OCI-M2 (cell line): Measurements from ENCODE around the gene MAS1L.

Source experiments
- DNase-seq: peaks from one replicate; lab custom pipeline; 2025; ENCODE audit not compliant: unreplicated experiment; lab: John Stamatoyannopoulos, UW

Gene MAS1L

DNA sequence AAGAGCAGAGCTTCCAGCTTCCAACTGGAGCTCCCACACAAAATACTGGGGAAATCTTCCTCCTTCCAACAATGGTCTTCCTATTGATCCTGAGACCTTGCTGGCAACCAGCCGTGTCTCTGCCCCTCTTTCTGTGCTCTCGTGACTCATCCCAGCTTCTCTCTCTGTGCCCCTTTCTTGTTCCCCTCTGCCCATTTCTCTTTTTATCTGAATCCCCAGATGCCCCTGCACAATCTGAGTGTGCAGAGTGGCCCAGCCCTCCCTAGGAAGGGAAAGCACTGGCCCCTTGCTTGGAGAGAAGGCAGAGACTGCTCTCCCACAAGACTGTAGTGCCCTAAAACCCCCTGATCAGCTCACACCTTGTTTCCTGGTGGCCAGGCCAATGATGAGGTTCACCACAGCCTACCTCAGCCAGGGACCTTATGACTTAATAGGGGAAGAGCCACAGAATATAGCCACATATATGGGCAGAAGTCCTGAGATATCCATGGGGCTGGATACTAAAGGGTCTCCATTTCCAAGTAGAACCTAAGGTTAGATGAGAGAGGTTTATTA, 23.1 kb upstream of the MAS1L start:
- DNase-seq, result no peak

- no peak for DNase-seq
Measured at GRCh38 chr6:29510202-29510601, 22.4 kb upstream of the MAS1L start.

- DNase-seq, result no peak
Measured at GRCh38 chr6:29509711-29510110, 22.0 kb upstream of the MAS1L start.

- DNase-seq, result no peak
Measured at GRCh38 chr6:29509239-29509638, 21.5 kb upstream of the MAS1L start.

DNA sequence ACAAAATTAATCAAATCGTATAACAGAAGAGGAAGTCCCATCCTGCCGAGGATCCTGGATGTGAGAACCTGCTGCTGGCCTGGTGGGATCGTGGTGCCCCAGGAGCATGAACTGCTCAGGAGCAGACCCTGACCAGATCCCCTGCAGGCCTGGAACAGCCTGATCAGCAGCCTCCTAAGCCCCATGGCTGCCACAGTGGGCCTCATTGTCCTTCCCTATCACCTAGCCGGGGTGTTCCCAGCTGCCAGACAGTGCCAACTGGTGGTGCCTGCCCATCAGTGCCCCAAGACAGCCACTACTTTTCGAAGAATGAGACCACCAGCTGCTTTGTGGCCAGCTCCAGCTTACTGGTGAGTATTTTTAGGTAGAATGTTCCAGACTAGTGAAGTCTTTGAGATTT, 19.6 kb upstream of the MAS1L start:
- no peak for DNase-seq

- DNase-seq, result no peak
Measured at GRCh38 chr6:29506446-29507067, 18.8 kb upstream of the MAS1L start.

DNA sequence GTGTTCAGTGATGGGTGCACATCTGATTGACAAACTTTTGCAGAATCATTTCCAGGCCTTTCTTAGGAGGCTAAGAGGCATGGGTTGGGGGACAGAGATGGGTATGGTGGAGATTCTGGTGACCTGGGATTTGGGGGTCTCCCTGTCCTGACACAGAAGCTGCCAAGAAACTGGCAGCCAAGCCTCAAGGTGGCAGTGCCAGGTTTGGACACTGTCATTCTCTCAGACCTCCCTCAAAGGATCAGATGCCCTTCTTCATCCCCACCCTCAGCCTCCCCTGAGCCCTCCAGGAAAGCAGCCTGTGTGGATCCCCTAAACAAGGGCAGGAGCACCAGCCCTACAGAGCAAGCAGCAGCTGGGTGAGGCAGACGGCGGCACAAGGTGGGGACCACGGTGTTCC, 18.1 kb upstream of the MAS1L start:
- no peak for DNase-seq

DNA sequence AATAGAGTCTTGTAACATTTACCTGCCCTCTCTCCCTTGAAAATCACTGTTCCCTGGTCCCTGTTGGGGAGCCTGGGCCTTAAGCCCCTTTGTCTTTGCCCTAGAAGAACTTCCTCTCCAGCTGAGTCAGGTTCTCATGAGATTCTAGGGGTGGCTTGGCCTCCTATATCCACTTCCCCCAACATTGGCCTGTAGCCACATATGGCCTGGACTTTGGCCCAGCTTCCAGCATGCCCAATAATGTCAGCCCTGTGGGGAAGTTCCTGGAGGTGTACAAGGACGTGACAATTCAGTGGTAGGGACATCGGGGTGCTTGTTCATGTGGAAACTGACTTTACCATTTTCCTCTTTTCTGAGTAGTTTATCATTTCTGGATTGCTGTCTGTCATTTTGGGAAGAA, 17.2 kb upstream of the MAS1L start:
- DNase-seq, result no peak

GRCh38 chr6:29502597-29502996, 14.8 kb upstream of the MAS1L start:
- DNase-seq, result no peak

- DNase-seq, result no peak
Measured at GRCh38 chr6:29502181-29502580, 14.4 kb upstream of the MAS1L start.

GRCh38 chr6:29501106-29501505, 13.3 kb upstream of the MAS1L start:
- no peak for DNase-seq

DNA sequence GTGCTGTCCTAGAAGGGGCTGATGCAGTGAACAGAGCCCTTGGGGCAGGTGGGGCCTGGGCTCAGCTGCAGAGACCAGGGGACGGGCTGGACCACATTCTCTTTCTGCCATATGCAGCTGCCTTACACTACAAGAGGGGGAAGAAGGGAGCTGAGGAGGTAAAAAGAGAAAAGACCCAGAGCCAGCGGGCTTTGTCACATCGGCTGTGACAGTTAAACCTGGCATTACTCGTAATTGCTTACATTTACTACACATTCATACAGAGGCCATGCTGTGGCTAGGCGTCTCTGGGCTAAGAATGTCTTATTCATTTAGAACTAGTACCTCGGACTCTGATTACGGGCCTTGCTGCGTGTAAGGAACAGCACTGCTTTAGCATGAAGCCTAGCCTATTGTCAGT, 12.8 kb upstream of the MAS1L start:
- no peak for DNase-seq

DNA sequence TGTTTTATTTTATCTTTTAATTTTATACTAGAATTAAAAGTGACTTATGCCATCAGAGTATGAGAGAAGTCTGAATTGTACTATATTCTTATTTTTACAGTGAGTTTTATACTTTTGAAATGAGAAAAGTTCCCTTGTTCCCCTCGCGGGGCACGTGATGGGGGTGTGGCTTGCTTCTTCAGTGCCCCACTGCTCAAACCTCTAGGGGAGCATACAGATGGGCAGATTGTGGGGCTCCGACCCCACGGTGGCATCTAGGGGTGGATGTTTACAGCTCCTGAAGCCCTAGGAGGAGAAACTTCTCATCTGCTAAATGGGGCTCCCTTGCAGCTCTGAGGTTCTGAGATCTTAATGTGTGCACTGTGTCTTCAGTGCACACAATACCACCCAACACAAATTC, 11.9 kb upstream of the MAS1L start:
- DNase-seq, result no peak

GRCh38 chr6:29496961-29497360, 9.2 kb upstream of the MAS1L start:
- no peak for DNase-seq

- no peak for DNase-seq
Measured at GRCh38 chr6:29495571-29495970, 7.8 kb upstream of the MAS1L start.

- DNase-seq, result no peak
Measured at GRCh38 chr6:29494131-29494530, 6.4 kb upstream of the MAS1L start.

- DNase-seq, result no peak
Measured at GRCh38 chr6:29493261-29493660, 5.5 kb upstream of the MAS1L start.

GRCh38 chr6:29491574-29491973, 3.8 kb upstream of the MAS1L start:
- DNase-seq, result no peak

GRCh38 chr6:29490552-29490951, 2.8 kb upstream of the MAS1L start:
- peak; percentile 92 for DNase-seq

DNA sequence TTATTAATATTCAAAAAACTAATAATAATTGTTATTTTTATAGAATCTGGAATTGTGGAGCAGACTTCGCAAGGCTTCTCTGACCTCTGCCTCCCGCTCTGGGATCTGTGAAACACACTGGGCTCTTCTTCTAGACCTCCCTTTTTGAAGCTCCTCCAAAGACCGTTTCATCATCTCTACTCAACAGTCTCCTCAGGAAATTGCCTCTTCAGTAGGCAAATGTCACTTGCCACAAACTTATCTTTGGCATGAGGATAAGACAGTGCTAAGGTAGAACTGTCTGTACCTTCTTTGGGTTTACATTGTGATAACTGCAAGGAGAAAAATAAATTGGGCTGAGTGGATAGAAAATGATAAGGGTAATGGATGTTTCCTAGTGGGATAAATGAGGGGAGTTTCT, 2.3 kb upstream of the MAS1L start:
- no peak for DNase-seq

DNA sequence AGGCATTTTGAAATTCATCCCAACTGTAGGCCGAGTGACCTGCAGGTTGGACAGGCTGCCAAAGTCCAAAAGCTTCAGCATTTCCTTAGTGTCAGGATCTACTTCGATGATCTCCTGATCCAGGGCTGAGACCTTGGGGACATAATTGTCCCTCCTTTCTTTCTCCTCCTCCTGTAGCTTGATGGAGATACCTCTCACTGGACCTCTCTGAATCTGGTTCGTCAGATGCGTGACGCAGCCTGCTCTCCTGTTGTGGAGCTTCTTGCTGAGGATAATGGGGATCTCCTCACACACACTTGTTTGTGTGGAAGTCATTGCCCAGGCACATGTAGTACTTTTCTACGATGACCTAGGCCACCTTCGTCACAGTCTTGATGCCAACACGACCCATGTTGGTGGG, 1.5 kb upstream of the MAS1L start:
- DNase-seq, result no peak

- DNase-seq, result no peak
Measured at GRCh38 chr6:29488874-29489273, 1.1 kb upstream of the MAS1L start.

DNA sequence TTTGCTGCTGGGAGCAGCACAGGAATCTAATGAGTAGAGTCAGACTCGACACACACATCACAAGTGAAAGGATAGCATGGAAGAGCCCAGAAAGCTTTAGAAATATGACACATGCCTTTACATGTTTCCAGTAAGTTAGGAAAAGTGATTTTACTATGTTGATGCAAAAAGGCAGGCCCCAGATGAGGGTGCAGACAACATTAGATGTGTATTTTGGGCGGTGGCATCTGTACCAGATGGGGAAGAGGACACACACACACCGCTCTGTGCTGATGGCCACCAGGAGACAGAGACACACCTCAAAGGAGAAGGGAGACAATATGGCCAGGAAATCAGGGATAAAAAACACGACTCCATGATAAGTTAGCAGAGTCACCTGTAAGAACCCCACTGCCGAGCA, 625 bp downstream of the MAS1L start:
- DNase-seq, result no peak
